ENCODE results near the gene SPINK4.

Gene SPINK4

DNA sequence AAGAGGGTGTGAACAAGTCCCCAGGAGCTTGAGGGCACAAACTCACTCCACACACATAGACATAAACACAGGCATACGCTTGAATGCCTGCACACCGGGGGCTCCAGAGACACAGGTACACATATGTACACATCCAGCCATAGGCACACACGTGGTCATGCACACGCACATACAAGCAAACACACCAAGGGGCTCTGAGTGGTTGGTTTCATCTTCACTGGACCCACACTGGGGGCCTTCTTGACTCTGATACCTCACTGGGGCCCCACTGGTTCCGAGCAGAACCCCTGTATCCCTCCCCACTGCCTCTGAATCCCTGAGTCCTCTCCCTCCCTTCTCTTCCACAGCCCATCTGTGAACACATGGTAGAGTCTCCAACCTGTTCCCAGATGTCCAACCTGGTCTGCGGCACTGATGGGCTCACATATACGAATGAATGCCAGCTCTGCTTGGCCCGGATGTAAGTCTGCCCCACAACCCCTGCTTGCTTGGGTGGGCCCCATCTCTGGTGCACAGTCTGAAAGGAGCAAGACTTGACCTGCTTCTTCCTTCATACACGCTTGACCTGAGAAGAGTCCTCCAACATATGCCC lies 6.4 kb downstream of the SPINK4 start:
- Histone ChIP-seq H3K36me3 (ENCODE audit: insufficient read depth, low read length) (peaks cover 14% of the 10 kb centered on the region; the same call in 1 of the 2 replicates), H3K27me3 (ENCODE audit: insufficient read depth, low read length) (no peaks in the 10 kb centered on the region), H3K9ac (ENCODE audit: low read length) (no peak overlapping the region), H4K20me1 (ENCODE audit: insufficient read depth, low read length) (no peaks in the 10 kb centered on the region), H3F3A (ENCODE audit: insufficient read depth, low read length) (no peaks in the 10 kb centered on the region), H2AFZ (ENCODE audit: low read length) (no peak overlapping the region), H3K9me2 (ENCODE audit: low read depth, low read length) (no peaks in the 10 kb centered on the region), H3K4me3 (ENCODE audit: low read depth, low read length, poor library complexity, severe bottlenecking) (no peak overlapping the region), H3K9me3 (ENCODE audit: low read length) (no peaks in the 10 kb centered on the region), H3K79me2 (ENCODE audit: insufficient read depth, low read length) (no peaks in the 10 kb centered on the region), H3K4me1 (ENCODE audit: insufficient read depth, low read length, severe bottlenecking) (peaks cover 11% of the 10 kb centered on the region), H3K4me2 (ENCODE audit: low read length) (no peak overlapping the region), H3K27ac (ENCODE audit: low read depth, low read length, poor library complexity, severe bottlenecking) (no peak overlapping the region)
- TF ChIP-seq EZH2 (IDR thresholded peaks at IDR 0.05; ENCODE audit: borderline replicate concordance, low read length): no peak
- TF ChIP-seq, protein P1, sequence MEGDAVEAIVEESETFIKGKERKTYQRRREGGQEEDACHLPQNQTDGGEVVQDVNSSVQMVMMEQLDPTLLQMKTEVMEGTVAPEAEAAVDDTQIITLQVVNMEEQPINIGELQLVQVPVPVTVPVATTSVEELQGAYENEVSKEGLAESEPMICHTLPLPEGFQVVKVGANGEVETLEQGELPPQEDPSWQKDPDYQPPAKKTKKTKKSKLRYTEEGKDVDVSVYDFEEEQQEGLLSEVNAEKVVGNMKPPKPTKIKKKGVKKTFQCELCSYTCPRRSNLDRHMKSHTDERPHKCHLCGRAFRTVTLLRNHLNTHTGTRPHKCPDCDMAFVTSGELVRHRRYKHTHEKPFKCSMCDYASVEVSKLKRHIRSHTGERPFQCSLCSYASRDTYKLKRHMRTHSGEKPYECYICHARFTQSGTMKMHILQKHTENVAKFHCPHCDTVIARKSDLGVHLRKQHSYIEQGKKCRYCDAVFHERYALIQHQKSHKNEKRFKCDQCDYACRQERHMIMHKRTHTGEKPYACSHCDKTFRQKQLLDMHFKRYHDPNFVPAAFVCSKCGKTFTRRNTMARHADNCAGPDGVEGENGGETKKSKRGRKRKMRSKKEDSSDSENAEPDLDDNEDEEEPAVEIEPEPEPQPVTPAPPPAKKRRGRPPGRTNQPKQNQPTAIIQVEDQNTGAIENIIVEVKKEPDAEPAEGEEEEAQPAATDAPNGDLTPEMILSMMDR (IDR thresholded peaks at IDR 0.05; ENCODE audit: low read length): no peak

GRCh38 chr9:33248606-33249005 lies 8.6 kb downstream of the SPINK4 start:
- Histone ChIP-seq H3K36me3 (ENCODE audit: insufficient read depth, low read length) (peaks cover 29% of the 10 kb centered on the region), H3K27me3 (ENCODE audit: insufficient read depth, low read length) (no peaks in the 10 kb centered on the region), H3K9ac (ENCODE audit: low read length) (no peak overlapping the region), H4K20me1 (ENCODE audit: insufficient read depth, low read length) (no peaks in the 10 kb centered on the region), H3K27ac (ENCODE audit: low read depth, low read length, poor library complexity, severe bottlenecking) (no peak overlapping the region), H3K79me2 (ENCODE audit: insufficient read depth, low read length) (no peaks in the 10 kb centered on the region), H3F3A (ENCODE audit: insufficient read depth, low read length) (no peaks in the 10 kb centered on the region), H3K4me3 (ENCODE audit: low read depth, low read length, poor library complexity, severe bottlenecking) (no peak overlapping the region), H2AFZ (ENCODE audit: low read length) (no peak overlapping the region), H3K4me2 (ENCODE audit: low read length) (no peak overlapping the region), H3K9me2 (ENCODE audit: low read depth, low read length) (no peaks in the 10 kb centered on the region), H3K9me3 (ENCODE audit: low read length) (no peaks in the 10 kb centered on the region), H3K4me1 (ENCODE audit: insufficient read depth, low read length, severe bottlenecking) (peaks cover 11% of the 10 kb centered on the region)
- TF ChIP-seq EZH2 (IDR thresholded peaks at IDR 0.05; ENCODE audit: borderline replicate concordance, low read length): no peak
- TF ChIP-seq, protein P1 (IDR thresholded peaks at IDR 0.05; ENCODE audit: low read length): no peak

DNA sequence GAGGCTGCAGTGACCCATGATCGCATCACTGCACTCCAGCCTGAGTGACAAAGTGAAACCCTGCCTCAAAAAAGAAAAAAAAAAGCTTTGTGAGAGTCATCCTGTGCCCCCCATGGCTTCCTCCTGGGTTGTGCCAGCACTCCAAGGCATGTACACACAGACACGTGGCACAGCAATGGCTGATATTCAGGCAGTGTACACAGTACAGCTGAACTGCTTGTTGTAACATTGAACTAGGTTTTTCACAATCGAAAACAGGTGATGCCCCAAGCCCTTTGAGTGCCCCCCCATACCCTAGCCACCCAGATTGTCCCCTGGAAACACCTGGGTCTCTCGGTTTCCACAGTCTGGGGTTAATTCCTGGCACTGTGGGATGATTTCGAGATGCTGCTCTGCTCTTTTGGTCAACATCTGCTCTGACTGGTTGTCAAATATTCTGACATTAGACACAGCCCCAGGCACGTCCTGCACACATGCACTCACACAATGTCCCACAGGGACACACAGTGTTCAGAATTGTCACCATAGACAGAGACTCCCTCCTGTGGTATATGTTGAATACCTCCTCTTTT lies 9.2 kb downstream of the SPINK4 start:
- Histone ChIP-seq H3F3A (ENCODE audit: insufficient read depth, low read length) (no peaks in the 10 kb centered on the region), H3K36me3 (ENCODE audit: insufficient read depth, low read length) (peaks cover 35% of the 10 kb centered on the region), H3K4me2 (ENCODE audit: low read length) (peak overlapping the region; percentile 27; the same call in 1 of the 2 replicates), H3K9me3 (ENCODE audit: low read length) (no peaks in the 10 kb centered on the region), H3K9ac (ENCODE audit: low read length) (peak overlapping the region; percentile 25; the same call in 1 of the 2 replicates), H4K20me1 (ENCODE audit: insufficient read depth, low read length) (no peaks in the 10 kb centered on the region), H3K27ac (ENCODE audit: low read depth, low read length, poor library complexity, severe bottlenecking) (peak overlapping the region; percentile 53), H3K27me3 (ENCODE audit: insufficient read depth, low read length) (no peaks in the 10 kb centered on the region), H3K4me1 (ENCODE audit: insufficient read depth, low read length, severe bottlenecking) (peaks cover 11% of the 10 kb centered on the region), H3K79me2 (ENCODE audit: insufficient read depth, low read length) (no peaks in the 10 kb centered on the region), H3K9me2 (ENCODE audit: low read depth, low read length) (no peaks in the 10 kb centered on the region), H3K4me3 (ENCODE audit: low read depth, low read length, poor library complexity, severe bottlenecking) (no peak overlapping the region), H2AFZ (ENCODE audit: low read length) (no peak overlapping the region)
- no peak for TF ChIP-seq EZH2 (IDR thresholded peaks at IDR 0.05; ENCODE audit: borderline replicate concordance, low read length)
- TF ChIP-seq, protein P1 (IDR thresholded peaks at IDR 0.05; ENCODE audit: low read length): no peak

Measured in OCI-LY1 (cell line).